Kidney (tissue), 14 donors: ENCODE results near the gene FIP1L1. TPM values are rescaled to one million over a fixed set of nuclear protein-coding genes. Genes with fewer than 3 reads are reported as not detected.

Source experiments
- DNase-seq, 5 donors: peaks; one replicate each; pipeline ENCODE4 v3.0.0-alpha.2; 2013 to 2020
- FAIRE-seq: peaks from 2 replicates; lab custom pipeline; 2012; peaks lifted over from hg19 to GRCh38; lab: Jason Lieb, UNC
- H3K27ac ChIP-seq, 2 donors: one replicate each; pipeline ENCODE4 v1.7.0; 2013; ENCODE audit warnings: low read depth in 2 of 2, low read length in 2 of 2, inconsistent platforms in 1 of 2
- H3K27me3 ChIP-seq: one replicate; pipeline ENCODE4 v1.7.1; 2013; ENCODE audit warnings: low read length, inconsistent platforms; ENCODE audit not compliant: control insufficient read depth, insufficient read depth
- H3K36me3 ChIP-seq, 3 donors: one replicate each; pipeline versions ENCODE4 v1.7.0 to v1.7.1; 2013; ENCODE audit warnings: low read length in 3 of 3, control low read depth in 1 of 3, inconsistent platforms in 1 of 3; ENCODE audit not compliant: insufficient read depth in 3 of 3, control insufficient read depth in 2 of 3
- H3K4me1 ChIP-seq, 3 donors: one replicate each; pipeline versions ENCODE4 v1.7.0 to v1.7.1; 2013; ENCODE audit warnings: low read length in 3 of 3, inconsistent platforms in 1 of 3, low read depth in 1 of 3; ENCODE audit not compliant: control insufficient read depth in 2 of 3, insufficient read depth in 2 of 3
- H3K4me3 ChIP-seq, 3 donors: one replicate each; pipeline versions ENCODE4 v1.7.0 to v1.8.1; 2013; ENCODE audit warnings: low read length in 3 of 3, control low read depth in 1 of 3, inconsistent platforms in 1 of 3
- H3K9ac ChIP-seq, 3 donors: one replicate each; pipeline versions ENCODE4 v1.7.0 to v1.7.1; 2013; ENCODE audit warnings: low read length in 3 of 3, control low read depth in 1 of 3, inconsistent platforms in 1 of 3
- H3K9me3 ChIP-seq, 3 donors: one replicate each; pipeline versions ENCODE4 v1.7.0 to v1.7.1; 2013; ENCODE audit warnings: low read length in 3 of 3, control low read depth in 1 of 3, inconsistent platforms in 1 of 3; ENCODE audit not compliant: control insufficient read depth in 2 of 3, insufficient read depth in 1 of 3
- intact Hi-C: fragments of 100-400 bp; cut with DNase I; formaldehyde crosslinking; loops from one replicate; pipeline ENCODE4 v1.11.1; 2022
- polyA plus RNA-seq: library from polyadenylated mRNA; stranded (reverse); fragments of 350-450 nt; fragmentation: Illumina TruSeq; extraction: RNeasy Lipid Tissue Mini Kit (QIAGEN cat#74804); gene quantifications from one replicate; pipeline ENCODE4 v1.2.3, GENCODE V29; 2014; ENCODE audit warnings: low read depth, low replicate concordance; ENCODE audit not compliant: insufficient read depth
- total RNA-seq: library from RNA; stranded (reverse); fragmentation: NEBNext Ultra II Directional; extraction: Animal tissue kit (Norgen Biotek cat#: 25700); gene quantifications from one replicate; pipeline ENCODE4 v1.2.1, GENCODE V29; 2021
- TF ChIP-seq, protein P1 (sequence below): IDR thresholded peaks from 3 replicates; pipeline ENCODE4 v1.5.1; 2012; ENCODE audit warnings: mild to moderate bottlenecking, moderate library complexity, borderline replicate concordance; ENCODE audit not compliant: insufficient read depth; ENCODE audit errors: extremely low read depth
- donor health status: control.
- donor health status: control.
- donor health status: control.
- donor health status: control.
- donor health status: control.
- donor health status: DM: yes; HTN: yes; CAD: no.
- donor health status: Normal renal cell carcinoma (clear cell type).

FIP1L1 gene
- total and polyA plus RNA-seq, 2 donors from 2014 or later: 25.5 to 48.0 TPM

DNA sequence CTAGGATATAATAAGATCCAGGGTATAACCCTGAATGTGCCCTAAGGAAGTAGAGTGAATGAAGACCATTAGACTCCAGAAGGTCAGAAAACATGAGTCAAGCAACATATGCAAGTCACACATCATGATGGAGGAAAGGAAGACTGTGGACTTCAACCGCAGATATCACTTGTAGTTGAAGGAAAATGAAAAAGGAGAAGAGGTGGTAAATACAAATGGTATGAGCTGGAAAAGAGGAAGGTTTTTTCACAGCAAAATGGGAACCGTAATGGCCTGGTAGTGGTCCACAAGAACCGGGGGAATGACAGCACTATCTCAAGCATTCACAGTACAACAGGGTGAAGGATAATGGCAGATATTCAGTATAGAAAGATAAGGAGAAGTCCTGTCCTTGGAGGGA lies 6.4 kb upstream of the FIP1L1 start:
- Histone ChIP-seq H3K36me3 (no peaks in the 10 kb centered on the region), H3K4me3 (no peak overlapping the region), H3K9ac (no peak overlapping the region), H3K4me1 (no peaks in the 10 kb centered on the region), H3K27ac (no peak overlapping the region), H3K27me3 (no peaks in the 10 kb centered on the region), H3K9me3 (no peaks in the 10 kb centered on the region)
- intact Hi-C loops: no loop called here
- DNase-seq (no peak), FAIRE-seq (no peak)
- TF ChIP-seq, protein P1, sequence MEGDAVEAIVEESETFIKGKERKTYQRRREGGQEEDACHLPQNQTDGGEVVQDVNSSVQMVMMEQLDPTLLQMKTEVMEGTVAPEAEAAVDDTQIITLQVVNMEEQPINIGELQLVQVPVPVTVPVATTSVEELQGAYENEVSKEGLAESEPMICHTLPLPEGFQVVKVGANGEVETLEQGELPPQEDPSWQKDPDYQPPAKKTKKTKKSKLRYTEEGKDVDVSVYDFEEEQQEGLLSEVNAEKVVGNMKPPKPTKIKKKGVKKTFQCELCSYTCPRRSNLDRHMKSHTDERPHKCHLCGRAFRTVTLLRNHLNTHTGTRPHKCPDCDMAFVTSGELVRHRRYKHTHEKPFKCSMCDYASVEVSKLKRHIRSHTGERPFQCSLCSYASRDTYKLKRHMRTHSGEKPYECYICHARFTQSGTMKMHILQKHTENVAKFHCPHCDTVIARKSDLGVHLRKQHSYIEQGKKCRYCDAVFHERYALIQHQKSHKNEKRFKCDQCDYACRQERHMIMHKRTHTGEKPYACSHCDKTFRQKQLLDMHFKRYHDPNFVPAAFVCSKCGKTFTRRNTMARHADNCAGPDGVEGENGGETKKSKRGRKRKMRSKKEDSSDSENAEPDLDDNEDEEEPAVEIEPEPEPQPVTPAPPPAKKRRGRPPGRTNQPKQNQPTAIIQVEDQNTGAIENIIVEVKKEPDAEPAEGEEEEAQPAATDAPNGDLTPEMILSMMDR: no peak

DNA sequence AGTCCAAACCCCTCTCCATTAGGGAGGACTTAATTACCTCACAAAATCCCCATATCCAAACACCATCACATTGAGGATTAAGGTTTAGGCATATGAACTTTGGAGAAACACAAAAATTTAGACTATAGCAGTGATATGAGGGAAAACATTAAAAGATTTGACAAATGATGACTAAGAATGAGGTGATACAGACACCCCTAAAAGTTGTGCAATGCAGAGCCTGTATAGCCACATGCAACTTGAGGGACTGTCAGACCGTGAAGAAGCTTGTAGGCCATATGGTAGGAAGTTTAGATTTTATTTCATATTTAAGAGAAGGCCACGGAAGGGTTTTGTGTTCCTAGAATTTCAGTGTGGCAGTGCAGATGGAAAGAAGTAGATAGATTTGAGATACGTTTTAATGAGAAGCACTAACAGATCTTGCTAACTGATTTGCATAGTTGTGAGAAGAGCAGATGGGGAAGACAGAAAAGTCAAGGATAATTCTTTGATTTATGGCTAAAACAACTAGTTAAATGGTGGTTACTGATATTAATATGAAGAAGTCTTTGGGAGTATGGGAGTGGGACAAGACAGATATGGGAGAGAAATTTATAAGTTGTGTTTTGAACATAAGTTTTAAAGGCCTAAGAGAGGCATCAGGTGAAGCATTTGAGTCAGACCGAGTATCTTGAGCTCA lies 5.5 kb upstream of the FIP1L1 start:
- intact Hi-C loops: no loop called here
- no peak overlapping the region for H3K27ac ChIP-seq
- no peaks in the 10 kb centered on the region for H3K4me1 ChIP-seq
- DNase-seq (no peak), FAIRE-seq (no peak)
- no peaks in the 10 kb centered on the region for H3K36me3 ChIP-seq
- H3K9me3 ChIP-seq: no peaks in the 10 kb centered on the region
- no peaks in the 10 kb centered on the region for H3K27me3 ChIP-seq
- TF ChIP-seq, protein P1: no peak
- H3K4me3 ChIP-seq: no peak overlapping the region
- H3K9ac ChIP-seq: no peak overlapping the region

DNA sequence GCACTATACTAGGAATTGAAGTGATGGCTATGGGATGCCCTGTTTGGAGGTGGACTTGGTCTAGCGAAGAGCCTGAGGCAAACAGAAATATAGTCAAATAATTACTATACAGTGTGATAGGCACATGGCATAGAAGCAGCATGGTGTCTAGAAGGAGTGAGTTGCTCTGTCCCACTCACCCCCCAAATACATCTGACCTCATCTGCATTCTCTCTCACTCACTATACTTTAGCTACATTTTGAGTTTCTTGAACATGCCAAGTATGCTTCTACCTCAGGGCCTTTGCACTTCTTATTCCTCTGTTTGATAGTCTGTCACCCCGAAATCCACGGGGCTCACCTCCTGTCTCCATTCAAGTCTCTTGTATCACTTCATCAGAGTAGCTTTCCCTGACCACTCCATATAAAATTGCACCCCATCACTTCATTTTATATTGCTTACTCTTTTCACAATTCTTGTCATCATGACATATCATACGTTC lies 2.6 kb upstream of the FIP1L1 start:
- DNase-seq (no peak), FAIRE-seq (no peak)
- no peak overlapping the region for H3K9ac ChIP-seq
- H3K4me1 ChIP-seq: peaks cover 0 to 1% (median 0%) of the 10 kb centered on the region in 3 donors
- H3K27ac ChIP-seq: no peak overlapping the region
- TF ChIP-seq, protein P1: no peak
- H3K27me3 ChIP-seq: no peaks in the 10 kb centered on the region
- intact Hi-C loops: no loop called here
- H3K9me3 ChIP-seq: no peaks in the 10 kb centered on the region
- no peak overlapping the region for H3K4me3 ChIP-seq
- H3K36me3 ChIP-seq: no peaks in the 10 kb centered on the region
